A549 treated with Mapracorat at 1 μM for 4 hours (cell line): ENCODE measurements around the gene MFAP1. TPM values are rescaled to one million over a fixed set of nuclear protein-coding genes. Genes with fewer than 3 reads are reported as not detected.

Experiments used
- total RNA-seq: library from RNA; stranded (reverse); fragments of 200-300 nt; extraction: Qiagen RNA extraction; gene quantifications from 5 replicates; pipeline ENCODE4 v1.2.3, GENCODE V29; 2022

Gene MFAP1
- total RNA-seq, result 23.6 to 28.8 TPM (median 24.2 TPM) in 5 replicates

GRCh38 chr15:43824302-43825246, at the start of gene MFAP1:
TSS of gene MFAP1 (minus strand) at chr15:43824690. CDS start at chr15:43824569, 121 bp downstream.

GRCh38 chr15:43826508-43827341, 2.2 kb upstream of the MFAP1 start, which contains the start of gene WDR76:
TSS of gene WDR76 (plus strand) at chr15:43827002. CDS start at chr15:43827033, 31 bp downstream.

DNA sequence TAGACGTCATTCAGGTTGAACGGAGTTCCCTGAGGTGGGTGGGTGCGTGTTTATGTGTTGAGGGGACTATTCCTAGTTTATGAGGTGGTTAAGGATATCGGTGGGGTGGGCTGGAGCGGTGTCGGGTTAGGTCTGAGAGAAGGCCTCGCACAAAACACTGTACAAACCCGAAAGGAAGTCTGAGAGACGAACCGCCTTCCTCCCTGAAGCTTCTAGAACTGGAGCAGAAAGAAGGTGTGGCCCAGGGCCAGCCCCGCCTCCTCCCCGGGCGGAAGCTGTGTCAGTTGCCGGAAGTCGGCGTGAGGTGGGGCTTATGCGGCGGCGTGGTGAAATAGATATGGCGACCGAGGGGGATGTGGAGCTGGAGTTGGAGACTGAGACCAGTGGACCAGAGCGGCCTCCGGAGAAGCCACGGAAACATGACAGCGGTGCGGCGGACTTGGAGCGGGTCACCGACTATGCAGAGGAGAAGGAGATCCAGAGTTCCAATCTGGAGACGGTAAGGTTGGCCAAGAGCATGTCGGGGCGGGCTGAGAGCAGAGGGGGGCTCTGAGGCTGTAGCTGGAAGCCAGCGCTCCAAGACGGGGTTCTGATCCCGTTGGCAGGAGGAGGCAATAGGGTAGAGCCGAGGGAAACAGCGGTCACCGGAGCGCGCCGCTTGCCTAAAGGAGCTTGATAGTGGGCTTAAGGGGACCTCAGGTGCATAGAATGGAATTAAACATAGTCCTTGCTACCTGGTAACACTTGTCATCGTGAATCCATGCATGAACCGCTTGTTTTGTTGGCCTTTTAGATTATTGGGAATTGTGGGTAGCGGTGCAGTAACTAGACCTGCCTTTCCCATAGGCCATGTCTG, 24.0 kb downstream of the MFAP1 start, which contains the start of gene HYPK:
HYPK (plus strand) TSS at position 314 of the 856 bp plus-strand sequence; CDS start at position 338, 24 bp downstream.

GRCh38 chr15:43799945-43800285, 24.6 kb downstream of the MFAP1 start, which contains the start of gene SERINC4:
TSS of gene SERINC4 (minus strand) at chr15:43800220. CDS start at chr15:43799986, 234 bp downstream.

DNA sequence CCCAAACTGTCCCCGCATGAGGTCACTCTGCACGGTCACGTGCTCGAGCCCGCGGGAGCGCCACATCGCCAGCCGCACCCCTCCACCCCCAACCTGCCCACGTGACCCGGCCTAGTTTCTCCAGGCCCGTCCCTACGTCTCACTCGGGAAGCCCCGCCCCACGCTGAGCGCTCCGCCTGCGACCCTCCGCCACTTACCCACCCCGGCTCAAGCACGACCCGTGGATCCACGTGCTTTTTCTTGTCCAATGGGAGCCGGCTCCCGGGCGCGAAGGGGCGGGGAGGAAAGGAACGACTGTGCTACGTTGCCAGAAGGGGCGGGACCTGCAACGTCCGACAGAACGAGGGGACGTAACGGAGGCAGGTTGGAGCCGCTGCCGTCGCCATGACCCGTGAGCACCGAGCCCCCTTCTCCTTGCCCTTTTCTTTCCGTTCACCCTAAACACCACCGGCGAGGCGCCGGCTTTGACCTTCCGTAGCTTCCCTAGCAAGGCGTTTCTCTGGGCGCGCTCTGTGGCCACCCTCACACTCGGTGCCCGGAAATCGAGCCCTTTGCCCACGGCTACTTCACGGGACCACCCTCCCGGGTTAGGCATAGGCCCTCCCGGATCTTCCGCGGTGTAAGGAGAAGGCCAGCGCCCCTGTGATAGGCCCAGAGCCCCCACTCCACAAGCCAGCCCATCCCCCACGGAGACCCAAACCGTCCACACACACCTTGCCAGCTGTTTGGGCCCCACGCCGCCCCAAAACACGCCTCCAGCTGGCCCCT, 32.3 kb downstream of the MFAP1 start, which contains the start of gene SERF2:
SERF2 (plus strand) TSS at position 328 of the 768 bp plus-strand sequence; CDS start at position 385, 57 bp downstream.

GRCh38 chr15:43776718-43777266, 47.7 kb downstream of the MFAP1 start, which contains the start of gene ELL3:
TSS of gene ELL3 (minus strand) at chr15:43776966. CDS start at chr15:43776901, 65 bp downstream.

Other genes with a start within 250 kb of the MFAP1 start
- 4.7 to 7.8 TPM (median 6.9 TPM) in 5 replicates for gene PPIP5K1, start 234.5 kb downstream of the MFAP1 start, total RNA-seq
- gene CKMT1B, start 230.7 kb downstream of the MFAP1 start, total RNA-seq, result 2.7 to 5.1 TPM (median 3.3 TPM) in 5 replicates
- gene STRC, start 205.9 kb downstream of the MFAP1 start, total RNA-seq, result 0.12 to 0.30 TPM (median 0.23 TPM) in 4 of 5 replicates, not detected in the other
- gene CATSPER2, start 175.8 kb downstream of the MFAP1 start, total RNA-seq, result 0.39 to 1.3 TPM (median 0.48 TPM) in 5 replicates
- 2.0 to 3.5 TPM (median 2.7 TPM) in 5 replicates for gene CKMT1A, start 130.8 kb downstream of the MFAP1 start, total RNA-seq
- gene PDIA3, start 78.3 kb downstream of the MFAP1 start, total RNA-seq, result 274 to 366 TPM (median 360 TPM) in 5 replicates
- gene ELL3, start 47.7 kb downstream of the MFAP1 start, total RNA-seq, result 0.97 to 2.2 TPM (median 1.4 TPM) in 5 replicates
- gene SERF2, start 32.4 kb downstream of the MFAP1 start, total RNA-seq, result 524 to 727 TPM (median 679 TPM) in 5 replicates
- 0.07 to 0.08 TPM in 2 of 5 replicates, not detected in the others for gene SERINC4, start 24.5 kb downstream of the MFAP1 start, total RNA-seq
- gene HYPK, start 24.1 kb downstream of the MFAP1 start, total RNA-seq, result 4.0 to 12.2 TPM (median 4.2 TPM) in 5 replicates
- 10.9 to 14.0 TPM (median 12.9 TPM) in 5 replicates for gene WDR76, start 2.3 kb upstream of the MFAP1 start, total RNA-seq